ENCODE measurements around the gene RDX.

RDX gene

DNA sequence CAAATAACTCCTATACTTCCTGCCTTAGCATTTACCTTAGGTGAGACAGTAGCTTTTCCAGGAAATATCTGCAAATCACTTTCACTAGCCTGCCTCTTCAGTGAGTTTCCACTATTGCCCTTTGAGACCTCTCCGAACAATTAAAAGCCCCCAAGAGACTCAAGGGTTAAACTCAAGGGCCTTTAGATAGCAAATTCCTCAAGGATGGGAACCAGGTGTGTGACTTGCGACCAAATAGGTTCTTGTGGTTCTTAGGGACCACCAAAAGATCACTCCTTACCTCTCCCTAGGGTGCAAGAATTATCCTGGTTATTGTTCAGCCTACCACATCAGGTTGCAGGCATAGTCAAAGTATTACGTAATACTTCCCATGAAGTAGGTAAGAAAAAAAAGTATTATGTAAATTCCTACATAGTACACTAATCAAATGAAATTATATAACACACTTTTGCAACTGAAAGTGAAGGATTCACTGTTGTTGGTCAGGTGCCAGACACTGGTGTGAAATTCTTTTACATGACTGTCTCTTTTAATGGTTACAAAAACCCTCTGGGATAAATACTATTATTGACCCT is 1.4 kb upstream of the RDX start:
- TF ChIP-seq, protein P1, sequence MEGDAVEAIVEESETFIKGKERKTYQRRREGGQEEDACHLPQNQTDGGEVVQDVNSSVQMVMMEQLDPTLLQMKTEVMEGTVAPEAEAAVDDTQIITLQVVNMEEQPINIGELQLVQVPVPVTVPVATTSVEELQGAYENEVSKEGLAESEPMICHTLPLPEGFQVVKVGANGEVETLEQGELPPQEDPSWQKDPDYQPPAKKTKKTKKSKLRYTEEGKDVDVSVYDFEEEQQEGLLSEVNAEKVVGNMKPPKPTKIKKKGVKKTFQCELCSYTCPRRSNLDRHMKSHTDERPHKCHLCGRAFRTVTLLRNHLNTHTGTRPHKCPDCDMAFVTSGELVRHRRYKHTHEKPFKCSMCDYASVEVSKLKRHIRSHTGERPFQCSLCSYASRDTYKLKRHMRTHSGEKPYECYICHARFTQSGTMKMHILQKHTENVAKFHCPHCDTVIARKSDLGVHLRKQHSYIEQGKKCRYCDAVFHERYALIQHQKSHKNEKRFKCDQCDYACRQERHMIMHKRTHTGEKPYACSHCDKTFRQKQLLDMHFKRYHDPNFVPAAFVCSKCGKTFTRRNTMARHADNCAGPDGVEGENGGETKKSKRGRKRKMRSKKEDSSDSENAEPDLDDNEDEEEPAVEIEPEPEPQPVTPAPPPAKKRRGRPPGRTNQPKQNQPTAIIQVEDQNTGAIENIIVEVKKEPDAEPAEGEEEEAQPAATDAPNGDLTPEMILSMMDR (IDR thresholded peaks at IDR 0.05; ENCODE audit: insufficient read depth, low read length, poor library complexity, severe bottlenecking), result no peak
- Histone ChIP-seq H3K4me3 (replicated peaks; ENCODE audit: low read depth, low read length) (no peak overlapping the region), H3K36me3 (ENCODE audit: control insufficient read depth, insufficient read depth, low read length) (no peaks in the 10 kb centered on the region), H3K27me3 (replicated peaks; ENCODE audit: control insufficient read depth, insufficient read depth, low read length) (no peaks in the 10 kb centered on the region)
- DNase-seq (ENCODE audit: extremely low read depth, insufficient read length), result no peak

DNA sequence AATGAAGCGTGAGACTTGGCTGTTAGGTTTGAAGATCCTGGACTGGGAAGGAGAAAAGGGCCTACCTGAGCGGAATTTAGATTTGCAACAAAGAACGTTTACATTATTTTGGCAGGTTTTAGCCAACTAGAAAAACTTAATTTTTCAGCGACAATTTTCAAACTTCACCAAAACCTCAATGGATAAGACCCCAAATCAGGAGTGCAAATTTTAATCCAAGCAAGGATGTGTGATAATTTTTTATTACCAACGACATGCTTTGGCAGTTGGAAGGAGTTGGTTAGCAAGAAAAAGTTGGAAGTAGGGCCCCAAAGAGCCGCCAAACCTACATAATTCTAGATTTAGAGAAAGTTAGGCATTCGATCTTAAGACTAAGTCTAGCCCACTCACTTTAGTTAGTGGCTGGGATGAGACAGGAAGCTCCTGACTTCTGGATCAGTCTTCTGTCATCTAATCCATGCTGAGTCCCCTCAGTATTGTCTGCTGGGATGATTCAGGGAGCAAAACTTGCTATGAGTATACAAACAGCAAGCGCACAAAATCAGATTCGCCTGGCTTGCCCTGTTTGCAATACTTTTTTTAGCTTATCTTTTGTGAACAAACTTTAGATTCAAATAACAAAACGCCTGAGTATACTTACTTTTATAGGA is 787 bp upstream of the RDX start:
- no peak for DNase-seq (ENCODE audit: extremely low read depth, insufficient read length)
- Histone ChIP-seq H3K4me3 (replicated peaks; ENCODE audit: low read depth, low read length) (peak overlapping the region; percentile 68), H3K36me3 (ENCODE audit: control insufficient read depth, insufficient read depth, low read length) (no peaks in the 10 kb centered on the region), H3K27me3 (replicated peaks; ENCODE audit: control insufficient read depth, insufficient read depth, low read length) (no peaks in the 10 kb centered on the region)
- TF ChIP-seq, protein P1 (IDR thresholded peaks at IDR 0.05; ENCODE audit: insufficient read depth, low read length, poor library complexity, severe bottlenecking), result no peak

DNA sequence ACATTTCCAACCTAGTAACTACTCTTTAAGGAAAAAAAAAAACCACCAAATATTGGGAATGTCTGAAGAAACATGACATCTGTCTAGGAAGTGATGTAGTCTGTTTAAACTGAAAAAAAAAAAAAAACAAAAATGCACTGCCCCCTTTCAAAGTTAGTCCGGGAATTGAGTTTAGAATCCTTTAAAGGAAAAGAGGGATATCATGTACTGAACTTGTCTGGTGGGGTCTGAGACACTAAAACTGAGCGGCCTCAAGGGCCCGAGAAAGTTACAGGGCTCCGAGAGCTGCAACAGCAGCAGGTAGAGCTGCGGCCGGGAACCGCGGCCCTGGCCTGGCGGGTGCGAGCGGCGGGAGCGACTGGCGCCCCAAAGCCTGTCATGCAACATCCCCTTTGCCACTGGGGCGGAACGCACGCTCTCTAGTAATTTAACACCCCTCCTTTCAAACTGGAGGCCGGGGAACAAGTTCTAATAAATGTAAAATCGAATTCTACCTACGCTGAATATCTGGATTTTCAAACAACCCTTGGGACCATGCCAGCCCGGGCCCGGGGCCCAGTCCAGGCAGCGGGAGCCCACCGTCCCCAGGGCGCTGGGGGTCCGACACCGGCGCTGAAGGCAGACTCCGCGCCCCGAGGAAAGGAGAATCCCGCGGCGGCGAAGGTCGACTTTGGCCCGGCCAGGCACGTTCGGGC is 736 bp downstream of the RDX start:
- no peaks in the 10 kb centered on the region for H3K27me3 ChIP-seq (replicated peaks; ENCODE audit: control insufficient read depth, insufficient read depth, low read length)
- H3K4me3 ChIP-seq (replicated peaks; ENCODE audit: low read depth, low read length), result peak overlapping the region; percentile 70
- DNase-seq (ENCODE audit: extremely low read depth, insufficient read length), result peak; percentile 89
- TF ChIP-seq, protein P1 (IDR thresholded peaks at IDR 0.05; ENCODE audit: insufficient read depth, low read length, poor library complexity, severe bottlenecking), result no peak
- H3K36me3 ChIP-seq (ENCODE audit: control insufficient read depth, insufficient read depth, low read length), result no peaks in the 10 kb centered on the region

DNA sequence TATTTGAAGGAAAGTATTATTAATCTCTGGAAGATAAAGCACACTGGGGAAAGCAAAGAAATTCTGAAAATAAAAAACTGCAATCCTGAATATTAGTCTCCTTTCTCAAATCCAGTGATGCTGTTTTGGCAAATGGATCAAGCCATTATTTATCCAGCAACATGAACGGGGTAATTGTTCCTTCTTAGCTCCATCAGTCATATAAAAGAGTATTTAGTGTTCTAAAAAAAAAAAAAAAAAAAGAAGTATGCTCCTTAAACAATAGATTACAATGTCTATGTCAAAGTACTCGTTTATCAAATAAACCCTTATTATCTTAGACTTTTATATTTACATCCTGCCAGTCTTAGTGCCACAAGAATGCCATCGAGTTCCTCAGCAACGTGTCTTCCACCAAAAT is 1.3 kb downstream of the RDX start:
- Histone ChIP-seq H3K36me3 (ENCODE audit: control insufficient read depth, insufficient read depth, low read length) (no peaks in the 10 kb centered on the region), H3K4me3 (replicated peaks; ENCODE audit: low read depth, low read length) (peak overlapping the region; percentile 70), H3K27me3 (replicated peaks; ENCODE audit: control insufficient read depth, insufficient read depth, low read length) (no peaks in the 10 kb centered on the region)
- no peak for DNase-seq (ENCODE audit: extremely low read depth, insufficient read length)
- TF ChIP-seq, protein P1 (IDR thresholded peaks at IDR 0.05; ENCODE audit: insufficient read depth, low read length, poor library complexity, severe bottlenecking), result no peak

DNA sequence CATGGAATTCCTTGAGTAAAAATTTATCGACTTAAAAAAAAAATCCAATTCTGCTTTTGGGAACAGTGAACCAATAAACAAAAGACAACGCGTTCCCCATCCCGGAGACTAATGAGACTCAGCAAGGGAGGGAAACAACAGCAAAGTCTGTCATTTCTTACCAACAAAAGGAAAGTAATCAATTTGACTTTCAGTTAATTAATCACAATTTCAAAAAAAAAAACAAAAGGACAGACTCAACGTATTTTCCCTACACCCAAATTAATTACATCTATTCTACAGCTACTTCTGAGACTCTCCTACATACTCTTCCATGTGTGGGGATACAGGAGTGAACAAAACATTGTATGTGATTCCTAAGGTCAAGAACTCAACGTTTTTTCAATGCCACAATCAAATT is 1.9 kb downstream of the RDX start:
- Histone ChIP-seq H3K4me3 (replicated peaks; ENCODE audit: low read depth, low read length) (peak overlapping the region; percentile 70), H3K36me3 (ENCODE audit: control insufficient read depth, insufficient read depth, low read length) (no peaks in the 10 kb centered on the region), H3K27me3 (replicated peaks; ENCODE audit: control insufficient read depth, insufficient read depth, low read length) (no peaks in the 10 kb centered on the region)
- TF ChIP-seq, protein P1 (IDR thresholded peaks at IDR 0.05; ENCODE audit: insufficient read depth, low read length, poor library complexity, severe bottlenecking), result no peak
- DNase-seq (ENCODE audit: extremely low read depth, insufficient read length), result no peak
